ENCODE data around the gene SPRTN. TPM values are rescaled to one million over a fixed set of nuclear protein-coding genes. Genes with fewer than 3 reads are reported as not detected.

The SPRTN gene
- total and polyA plus RNA-seq, 4 donors = 2.1 to 8.9 (median 6.5) TPM

DNA sequence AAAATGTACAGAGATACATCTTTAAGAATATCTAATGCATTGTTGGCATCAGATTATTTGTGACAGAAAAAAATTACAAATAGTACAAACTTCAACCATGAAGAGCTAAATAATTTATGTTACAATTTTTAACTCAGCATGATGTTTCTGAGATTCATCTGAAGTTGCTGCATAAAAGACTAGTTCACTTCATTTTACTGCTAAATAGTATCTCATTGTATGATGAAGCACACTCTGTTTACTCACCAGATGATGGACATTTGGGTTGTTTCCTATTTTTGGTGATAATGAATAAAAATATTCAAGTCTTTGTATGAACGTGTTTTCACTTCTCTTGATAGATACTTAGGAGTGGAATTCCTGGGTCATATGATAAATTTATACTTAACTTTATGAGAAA lies 63.4 kb downstream of the SPRTN start:
- H3K36me3 ChIP-seq (ENCODE audit: control insufficient read depth in 4 of 4, insufficient read depth in 3 of 4, low read depth in 1 of 4, low read length in 3 of 4) = no peaks in the 10 kb centered on the region
- no peak overlapping the region for H3K4me3 ChIP-seq (ENCODE audit: low read depth in 1 of 3, low read length in 3 of 3)
- no peak overlapping the region for H3K27ac ChIP-seq (ENCODE audit: low read depth in 1 of 2, low read length in 2 of 2)
- no peak for DNase-seq (ENCODE audit: low spot score)
- H3K4me1 ChIP-seq (ENCODE audit: control insufficient read depth in 4 of 4, insufficient read depth in 4 of 4, low read length in 3 of 4) = peaks cover 0 to 10% (median 5%) of the 10 kb centered on the region in 4 donors
- TF ChIP-seq SP1 (IDR thresholded peaks at IDR 0.05) = no peak
- TF ChIP-seq YY1 (IDR thresholded peaks at IDR 0.05) = no peak
- TF ChIP-seq RAD21 (IDR thresholded peaks at IDR 0.05) = no peak
- TF ChIP-seq REST (IDR thresholded peaks at IDR 0.05) = no peak
- no peak for TF ChIP-seq RXRA (IDR thresholded peaks at IDR 0.05)
- no peak for TF ChIP-seq FOXA2 (IDR thresholded peaks at IDR 0.05)
- TF ChIP-seq MAX (IDR thresholded peaks at IDR 0.05) = no peak
- TF ChIP-seq, protein P1, sequence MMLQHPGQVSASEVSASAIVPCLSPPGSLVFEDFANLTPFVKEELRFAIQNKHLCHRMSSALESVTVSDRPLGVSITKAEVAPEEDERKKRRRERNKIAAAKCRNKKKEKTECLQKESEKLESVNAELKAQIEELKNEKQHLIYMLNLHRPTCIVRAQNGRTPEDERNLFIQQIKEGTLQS (IDR thresholded peaks at IDR 0.05) = no peak
- no peak for TF ChIP-seq GABPA (IDR thresholded peaks at IDR 0.05 in 1 of 2, conservative IDR thresholded peaks at IDR 0.05 in 1 of 2)
- no peak for TF ChIP-seq JUND (IDR thresholded peaks at IDR 0.05)
- no peak for TF ChIP-seq HNF4G (IDR thresholded peaks at IDR 0.05)
- no peak for TF ChIP-seq CTCF (IDR thresholded peaks at IDR 0.05; ENCODE audit: low read depth, low read length, missing input control)
- TF ChIP-seq HNF4A (conservative IDR thresholded peaks at IDR 0.05) = no peak
- TF ChIP-seq, protein P2, sequence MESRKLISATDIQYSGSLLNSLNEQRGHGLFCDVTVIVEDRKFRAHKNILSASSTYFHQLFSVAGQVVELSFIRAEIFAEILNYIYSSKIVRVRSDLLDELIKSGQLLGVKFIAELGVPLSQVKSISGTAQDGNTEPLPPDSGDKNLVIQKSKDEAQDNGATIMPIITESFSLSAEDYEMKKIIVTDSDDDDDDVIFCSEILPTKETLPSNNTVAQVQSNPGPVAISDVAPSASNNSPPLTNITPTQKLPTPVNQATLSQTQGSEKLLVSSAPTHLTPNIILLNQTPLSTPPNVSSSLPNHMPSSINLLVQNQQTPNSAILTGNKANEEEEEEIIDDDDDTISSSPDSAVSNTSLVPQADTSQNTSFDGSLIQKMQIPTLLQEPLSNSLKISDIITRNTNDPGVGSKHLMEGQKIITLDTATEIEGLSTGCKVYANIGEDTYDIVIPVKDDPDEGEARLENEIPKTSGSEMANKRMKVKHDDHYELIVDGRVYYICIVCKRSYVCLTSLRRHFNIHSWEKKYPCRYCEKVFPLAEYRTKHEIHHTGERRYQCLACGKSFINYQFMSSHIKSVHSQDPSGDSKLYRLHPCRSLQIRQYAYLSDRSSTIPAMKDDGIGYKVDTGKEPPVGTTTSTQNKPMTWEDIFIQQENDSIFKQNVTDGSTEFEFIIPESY (IDR thresholded peaks at IDR 0.05) = no peak
- no peak for TF ChIP-seq TAF1 (conservative IDR thresholded peaks at IDR 0.05)
- no peak for TF ChIP-seq FOXA1 (IDR thresholded peaks at IDR 0.05)
- no peak for TF ChIP-seq NR2F2 (IDR thresholded peaks at IDR 0.05)
- no peak for TF ChIP-seq EGR1 (IDR thresholded peaks at IDR 0.05; ENCODE audit: low read depth in 2 of 2)
- H3K27me3 ChIP-seq (ENCODE audit: control insufficient read depth in 4 of 4, insufficient read depth in 4 of 4, low read length in 3 of 4) = no peaks in the 10 kb centered on the region
- 4% methylated on average over 1 of the region's 1 CpG for WGBS
- no peaks in the 10 kb centered on the region for H3K9me3 ChIP-seq (ENCODE audit: control insufficient read depth in 4 of 4, low read length in 3 of 4)
- H3K9ac ChIP-seq (ENCODE audit: low read depth in 1 of 2, low read length in 2 of 2) = no peak overlapping the region
